ENCODE results near the gene CDKAL1.

GRCh38 chr6:20921578-20921977, 387.3 kb downstream of the CDKAL1 start:
- TF ChIP-seq, protein P1, sequence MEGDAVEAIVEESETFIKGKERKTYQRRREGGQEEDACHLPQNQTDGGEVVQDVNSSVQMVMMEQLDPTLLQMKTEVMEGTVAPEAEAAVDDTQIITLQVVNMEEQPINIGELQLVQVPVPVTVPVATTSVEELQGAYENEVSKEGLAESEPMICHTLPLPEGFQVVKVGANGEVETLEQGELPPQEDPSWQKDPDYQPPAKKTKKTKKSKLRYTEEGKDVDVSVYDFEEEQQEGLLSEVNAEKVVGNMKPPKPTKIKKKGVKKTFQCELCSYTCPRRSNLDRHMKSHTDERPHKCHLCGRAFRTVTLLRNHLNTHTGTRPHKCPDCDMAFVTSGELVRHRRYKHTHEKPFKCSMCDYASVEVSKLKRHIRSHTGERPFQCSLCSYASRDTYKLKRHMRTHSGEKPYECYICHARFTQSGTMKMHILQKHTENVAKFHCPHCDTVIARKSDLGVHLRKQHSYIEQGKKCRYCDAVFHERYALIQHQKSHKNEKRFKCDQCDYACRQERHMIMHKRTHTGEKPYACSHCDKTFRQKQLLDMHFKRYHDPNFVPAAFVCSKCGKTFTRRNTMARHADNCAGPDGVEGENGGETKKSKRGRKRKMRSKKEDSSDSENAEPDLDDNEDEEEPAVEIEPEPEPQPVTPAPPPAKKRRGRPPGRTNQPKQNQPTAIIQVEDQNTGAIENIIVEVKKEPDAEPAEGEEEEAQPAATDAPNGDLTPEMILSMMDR (IDR thresholded peaks at IDR 0.05) = no peak
- TF ChIP-seq POLR2A (IDR thresholded peaks at IDR 0.05) = no peak
